ENCODE results near the gene CPED1. TPM values are rescaled to one million over a fixed set of nuclear protein-coding genes. Genes with fewer than 3 reads are reported as not detected.

The CPED1 gene
- total and polyA plus RNA-seq, 10 of the 15 experiments (the other 5 are each of a cell fraction or from before 2014, with no cell fraction given): 0.01 to 0.77 (median 0.10) TPM; not detected in 1

DNA sequence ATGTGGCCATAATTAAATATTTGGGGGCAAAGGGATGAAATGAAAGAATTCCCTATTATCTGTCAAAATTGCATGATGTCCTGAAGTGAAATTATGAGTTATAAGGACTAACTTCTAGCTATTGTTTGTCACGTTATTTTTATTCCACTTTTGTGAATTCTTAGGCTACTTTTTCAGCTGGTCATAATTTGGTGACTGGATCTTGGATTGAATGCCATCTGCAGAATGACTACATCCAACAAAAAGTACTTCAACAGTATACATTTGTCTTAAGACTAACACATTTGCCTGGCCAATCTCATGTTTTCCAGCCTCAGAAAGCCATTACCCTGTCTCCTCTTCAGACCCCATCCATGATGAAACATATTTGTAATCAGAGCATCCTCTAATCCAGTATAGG, 292.1 kb downstream of the CPED1 start:
- Histone ChIP-seq H3K9me3 (replicated peaks; ENCODE audit: control insufficient read depth, insufficient read depth, low read length) (peaks cover 5% of the 10 kb centered on the region; the same call in 2 of the 3 replicates), H4K20me1 (ENCODE audit: control insufficient read depth, insufficient read depth) (no peaks in the 10 kb centered on the region), H3K4me3 (no peak overlapping the region), H3K27me3 (replicated peaks in 1 of 2; ENCODE audit: control insufficient read depth in 2 of 2, insufficient read depth in 2 of 2, low read length in 1 of 2) (no peaks in the 10 kb centered on the region), H3K4me1 (ENCODE audit: control insufficient read depth, insufficient read depth, low read length) (peaks cover 13% of the 10 kb centered on the region), H3K36me3 (ENCODE audit: control insufficient read depth in 2 of 2, insufficient read depth in 2 of 2, low read length in 1 of 2) (no peaks in the 10 kb centered on the region), H2AFZ (ENCODE audit: control insufficient read depth, low read depth, low read length) (no peak overlapping the region), H3K27ac (ENCODE audit: control insufficient read depth, insufficient read depth) (no peak overlapping the region), H3K79me2 (ENCODE audit: control insufficient read depth, insufficient read depth, low read length) (no peaks in the 10 kb centered on the region), H3K9ac (ENCODE audit: control insufficient read depth, insufficient read depth, low read length) (no peak overlapping the region), H3K4me2 (ENCODE audit: control insufficient read depth, insufficient read depth) (no peak overlapping the region)
- WGBS (ENCODE audit: insufficient coverage, insufficient replicate concordance, low lambda C conversion rate, missing lambda C conversion rate): 39% methylated on average over 1 of the region's 1 CpG
- no TSS peak for BruUV-seq (replicated peaks)
- ChIA-PET SMC1A (ENCODE audit: uncharacterized antibody, unreplicated experiment) (interaction anchor here (1.0 to 3.2 kb wide), 5 partner anchors 13 to 153 kb away, joined by 3 to 17 read pairs (median 8); no protein-coding TSS in a partner anchor), RAD21 (ENCODE audit: unreplicated experiment) (no interaction called here), POLR2A (interaction anchor here (0.7 kb wide), 1 partner anchor 33 kb away, joined by 3 read pairs; no protein-coding TSS in a partner anchor), CTCF (no interaction called here)
- DNase-seq (ENCODE audit: low read depth, low spot score) (no peak), FAIRE-seq (no peak), ATAC-seq (no peak)
- TF ChIP-seq CBX3 (IDR thresholded peaks at IDR 0.05; ENCODE audit: borderline replicate concordance, low read depth): no peak
- TF ChIP-seq MYB (IDR thresholded peaks at IDR 0.05; ENCODE audit: borderline replicate concordance, low read depth, low read length): no peak
- no peak for TF ChIP-seq SIN3A (IDR thresholded peaks at IDR 0.05; ENCODE audit: low read depth, low read length)
- no peak for TF ChIP-seq JUNB (IDR thresholded peaks at IDR 0.05)
- no peak for TF ChIP-seq HCFC1 (IDR thresholded peaks at IDR 0.05; ENCODE audit: low read length)
- in situ Hi-C loops (cut with MboI): no loop called here
- intact Hi-C loops (cut with micrococcal nuclease; ENCODE audit: unreplicated experiment): no loop called here

DNA sequence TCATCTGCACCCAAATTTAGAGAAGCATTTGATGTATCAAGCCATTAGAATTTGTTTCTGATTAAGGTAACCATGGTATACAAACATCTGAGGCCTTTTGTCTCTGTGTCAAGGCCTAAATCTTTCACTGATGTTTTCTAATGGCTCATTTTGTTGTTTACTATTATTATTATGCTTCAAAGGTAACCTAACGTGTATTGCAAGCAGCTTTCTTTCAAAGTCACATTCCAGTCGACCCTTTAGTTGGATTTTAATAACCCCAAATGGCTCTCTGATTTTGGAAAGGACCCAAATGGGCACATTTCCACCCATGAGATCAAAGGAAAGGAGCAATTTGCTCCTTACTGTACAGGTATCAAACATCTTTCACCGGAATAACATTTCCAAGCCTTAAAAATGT, 293.6 kb downstream of the CPED1 start:
- no peaks in the 10 kb centered on the region for H4K20me1 ChIP-seq (ENCODE audit: control insufficient read depth, insufficient read depth)
- no peak overlapping the region for H3K27ac ChIP-seq (ENCODE audit: control insufficient read depth, insufficient read depth)
- no TSS peak for BruUV-seq (replicated peaks)
- TF ChIP-seq EZH2 (IDR thresholded peaks at IDR 0.05; ENCODE audit: borderline replicate concordance, control insufficient read depth, low read depth, low read length) (no peak), MTA3 (IDR thresholded peaks at IDR 0.05; ENCODE audit: borderline replicate concordance, low read length) (no peak), NFIC (IDR thresholded peaks at IDR 0.05; ENCODE audit: low read depth, low read length) (no peak), FOXM1 (IDR thresholded peaks at IDR 0.05; ENCODE audit: low read depth, low read length) (no peak), RAD21 (IDR thresholded peaks at IDR 0.05; ENCODE audit: insufficient read depth, low read depth, low read length) (no peak), CHD2 (IDR thresholded peaks at IDR 0.05; ENCODE audit: borderline replicate concordance, low read depth, low read length) (no peak), ZNF24 (IDR thresholded peaks at IDR 0.05) (no peak), RAD51 (IDR thresholded peaks at IDR 0.05) (no peak)
- TF ChIP-seq, protein P1, sequence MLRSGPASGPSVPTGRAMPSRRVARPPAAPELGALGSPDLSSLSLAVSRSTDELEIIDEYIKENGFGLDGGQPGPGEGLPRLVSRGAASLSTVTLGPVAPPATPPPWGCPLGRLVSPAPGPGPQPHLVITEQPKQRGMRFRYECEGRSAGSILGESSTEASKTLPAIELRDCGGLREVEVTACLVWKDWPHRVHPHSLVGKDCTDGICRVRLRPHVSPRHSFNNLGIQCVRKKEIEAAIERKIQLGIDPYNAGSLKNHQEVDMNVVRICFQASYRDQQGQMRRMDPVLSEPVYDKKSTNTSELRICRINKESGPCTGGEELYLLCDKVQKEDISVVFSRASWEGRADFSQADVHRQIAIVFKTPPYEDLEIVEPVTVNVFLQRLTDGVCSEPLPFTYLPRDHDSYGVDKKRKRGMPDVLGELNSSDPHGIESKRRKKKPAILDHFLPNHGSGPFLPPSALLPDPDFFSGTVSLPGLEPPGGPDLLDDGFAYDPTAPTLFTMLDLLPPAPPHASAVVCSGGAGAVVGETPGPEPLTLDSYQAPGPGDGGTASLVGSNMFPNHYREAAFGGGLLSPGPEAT (IDR thresholded peaks at IDR 0.05; ENCODE audit: low read depth): no peak
- TF ChIP-seq, protein P2, sequence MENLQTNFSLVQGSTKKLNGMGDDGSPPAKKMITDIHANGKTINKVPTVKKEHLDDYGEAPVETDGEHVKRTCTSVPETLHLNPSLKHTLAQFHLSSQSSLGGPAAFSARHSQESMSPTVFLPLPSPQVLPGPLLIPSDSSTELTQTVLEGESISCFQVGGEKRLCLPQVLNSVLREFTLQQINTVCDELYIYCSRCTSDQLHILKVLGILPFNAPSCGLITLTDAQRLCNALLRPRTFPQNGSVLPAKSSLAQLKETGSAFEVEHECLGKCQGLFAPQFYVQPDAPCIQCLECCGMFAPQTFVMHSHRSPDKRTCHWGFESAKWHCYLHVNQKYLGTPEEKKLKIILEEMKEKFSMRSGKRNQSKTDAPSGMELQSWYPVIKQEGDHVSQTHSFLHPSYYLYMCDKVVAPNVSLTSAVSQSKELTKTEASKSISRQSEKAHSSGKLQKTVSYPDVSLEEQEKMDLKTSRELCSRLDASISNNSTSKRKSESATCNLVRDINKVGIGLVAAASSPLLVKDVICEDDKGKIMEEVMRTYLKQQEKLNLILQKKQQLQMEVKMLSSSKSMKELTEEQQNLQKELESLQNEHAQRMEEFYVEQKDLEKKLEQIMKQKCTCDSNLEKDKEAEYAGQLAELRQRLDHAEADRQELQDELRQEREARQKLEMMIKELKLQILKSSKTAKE (IDR thresholded peaks at IDR 0.05; ENCODE audit: low read depth, poor library complexity, severe bottlenecking): no peak
- no peaks in the 10 kb centered on the region for H3K79me2 ChIP-seq (ENCODE audit: control insufficient read depth, insufficient read depth, low read length)
- intact Hi-C loops (cut with micrococcal nuclease; ENCODE audit: unreplicated experiment): no loop called here
- H3K9me3 ChIP-seq (replicated peaks; ENCODE audit: control insufficient read depth, insufficient read depth, low read length): peaks cover 11% of the 10 kb centered on the region; the same call in 2 of the 3 replicates
- ChIA-PET RAD21 (ENCODE audit: unreplicated experiment) (no interaction called here), CTCF (interaction anchor here (1.0 to 1.5 kb wide), 4 partner anchors 13 to 85 kb away, joined by 3 to 7 read pairs (median 4); no protein-coding TSS in a partner anchor), SMC1A (ENCODE audit: uncharacterized antibody, unreplicated experiment) (interaction anchor here (1.5 to 1.9 kb wide), 3 partner anchors 13 to 86 kb away, joined by 3 to 6 read pairs (median 5); no protein-coding TSS in a partner anchor), POLR2A (no interaction called here)
- peaks cover 13% of the 10 kb centered on the region for H3K4me1 ChIP-seq (ENCODE audit: control insufficient read depth, insufficient read depth, low read length)
- no peak overlapping the region for H3K4me3 ChIP-seq
- 54% methylated on average over 3 of the region's 3 CpGs for WGBS (ENCODE audit: insufficient coverage, insufficient replicate concordance, low lambda C conversion rate, missing lambda C conversion rate)
- in situ Hi-C loops (cut with MboI): no loop called here
- ATAC-seq: no peak
- no peaks in the 10 kb centered on the region for H3K36me3 ChIP-seq (ENCODE audit: control insufficient read depth in 2 of 2, insufficient read depth in 2 of 2, low read length in 1 of 2)
- DNase-seq (ENCODE audit: low read depth, low spot score): no peak
- H3K4me2 ChIP-seq (ENCODE audit: control insufficient read depth, insufficient read depth): no peak overlapping the region
- H3K27me3 ChIP-seq (replicated peaks in 1 of 2; ENCODE audit: control insufficient read depth in 2 of 2, insufficient read depth in 2 of 2, low read length in 1 of 2): no peaks in the 10 kb centered on the region
- H3K9ac ChIP-seq (ENCODE audit: control insufficient read depth, insufficient read depth, low read length): no peak overlapping the region
- FAIRE-seq: peak; percentile 41
- no peak overlapping the region for H2AFZ ChIP-seq (ENCODE audit: control insufficient read depth, low read depth, low read length)
